ENCODE results near the gene FNTB.

- TF ChIP-seq EZH2 (IDR thresholded peaks at IDR 0.05; ENCODE audit: borderline replicate concordance, insufficient read depth, low read depth, low read length, poor library complexity, severe bottlenecking) = no peak
- TF ChIP-seq, protein P1, sequence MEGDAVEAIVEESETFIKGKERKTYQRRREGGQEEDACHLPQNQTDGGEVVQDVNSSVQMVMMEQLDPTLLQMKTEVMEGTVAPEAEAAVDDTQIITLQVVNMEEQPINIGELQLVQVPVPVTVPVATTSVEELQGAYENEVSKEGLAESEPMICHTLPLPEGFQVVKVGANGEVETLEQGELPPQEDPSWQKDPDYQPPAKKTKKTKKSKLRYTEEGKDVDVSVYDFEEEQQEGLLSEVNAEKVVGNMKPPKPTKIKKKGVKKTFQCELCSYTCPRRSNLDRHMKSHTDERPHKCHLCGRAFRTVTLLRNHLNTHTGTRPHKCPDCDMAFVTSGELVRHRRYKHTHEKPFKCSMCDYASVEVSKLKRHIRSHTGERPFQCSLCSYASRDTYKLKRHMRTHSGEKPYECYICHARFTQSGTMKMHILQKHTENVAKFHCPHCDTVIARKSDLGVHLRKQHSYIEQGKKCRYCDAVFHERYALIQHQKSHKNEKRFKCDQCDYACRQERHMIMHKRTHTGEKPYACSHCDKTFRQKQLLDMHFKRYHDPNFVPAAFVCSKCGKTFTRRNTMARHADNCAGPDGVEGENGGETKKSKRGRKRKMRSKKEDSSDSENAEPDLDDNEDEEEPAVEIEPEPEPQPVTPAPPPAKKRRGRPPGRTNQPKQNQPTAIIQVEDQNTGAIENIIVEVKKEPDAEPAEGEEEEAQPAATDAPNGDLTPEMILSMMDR (IDR thresholded peaks at IDR 0.05) = no peak
These were observed 115.9 kb downstream of the FNTB start, which contains the start of gene MAX for GRCh38 chr14:65102441-65103149.
